ENCODE measurements around the gene FBN1.

Gene FBN1

DNA sequence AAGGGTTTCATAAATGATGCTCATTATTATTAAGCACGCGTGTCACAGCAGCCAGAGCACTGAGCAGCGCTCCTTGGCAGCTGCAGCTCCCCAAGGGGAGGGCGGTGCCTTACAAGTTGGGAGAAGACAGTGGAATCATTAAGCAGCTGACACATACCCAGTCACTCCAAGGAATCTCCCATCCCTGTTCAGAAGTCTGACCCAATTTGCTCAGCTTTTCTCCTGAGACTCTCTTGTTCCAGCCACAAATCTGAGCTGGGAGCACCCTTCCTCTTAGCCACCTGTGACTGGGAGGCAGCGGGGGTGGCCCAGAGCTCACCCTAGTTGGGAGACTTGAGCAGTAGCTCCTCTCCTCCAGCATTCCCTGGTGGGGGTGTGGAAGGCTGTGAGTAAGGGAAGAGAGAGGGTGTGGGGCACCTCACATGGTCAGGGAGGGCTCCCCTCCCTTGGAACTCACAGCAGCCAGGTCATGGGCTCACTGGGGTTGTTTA lies 249.9 kb downstream of the FBN1 start:
- Histone ChIP-seq H3K4me1 (ENCODE audit: control insufficient read depth, insufficient read depth, low read length) (no peaks in the 10 kb centered on the region), H3K9ac (ENCODE audit: low read depth, low read length) (no peak overlapping the region), H3K36me3 (ENCODE audit: control insufficient read depth, insufficient read depth, low read length) (no peaks in the 10 kb centered on the region), H3K4me3 (ENCODE audit: low read depth, low read length) (no peak overlapping the region), H3K27me3 (ENCODE audit: control insufficient read depth, insufficient read depth, low read length) (no peaks in the 10 kb centered on the region), H3K9me3 (ENCODE audit: control insufficient read depth, insufficient read depth, low read length) (no peaks in the 10 kb centered on the region)

DNA sequence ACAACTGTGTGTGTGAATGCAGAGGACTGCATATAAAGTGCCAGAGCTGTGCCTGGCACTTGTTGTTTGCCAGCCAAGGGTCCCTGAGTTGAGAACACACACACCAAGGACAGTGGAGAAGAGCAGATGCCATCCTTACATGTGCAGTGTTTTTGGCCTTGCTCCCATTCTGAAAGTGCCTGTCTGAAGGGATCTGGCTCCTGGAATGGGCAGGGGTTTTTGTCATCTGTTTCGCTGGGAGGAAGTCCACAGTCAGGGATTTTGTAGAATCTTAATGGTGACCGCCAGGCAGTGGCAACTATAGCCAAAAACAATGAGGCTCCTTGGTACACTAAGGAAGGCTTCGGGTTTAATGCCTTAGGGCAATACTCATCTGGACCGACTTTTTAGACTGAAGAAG lies 250.5 kb downstream of the FBN1 start:
- no peak overlapping the region for H3K9ac ChIP-seq (ENCODE audit: low read depth, low read length)
- H3K4me1 ChIP-seq (ENCODE audit: control insufficient read depth, insufficient read depth, low read length) = no peaks in the 10 kb centered on the region
- H3K36me3 ChIP-seq (ENCODE audit: control insufficient read depth, insufficient read depth, low read length) = no peaks in the 10 kb centered on the region
- H3K4me3 ChIP-seq (ENCODE audit: low read depth, low read length) = no peak overlapping the region
- no peaks in the 10 kb centered on the region for H3K27me3 ChIP-seq (ENCODE audit: control insufficient read depth, insufficient read depth, low read length)
- H3K9me3 ChIP-seq (ENCODE audit: control insufficient read depth, insufficient read depth, low read length) = no peaks in the 10 kb centered on the region

DNA sequence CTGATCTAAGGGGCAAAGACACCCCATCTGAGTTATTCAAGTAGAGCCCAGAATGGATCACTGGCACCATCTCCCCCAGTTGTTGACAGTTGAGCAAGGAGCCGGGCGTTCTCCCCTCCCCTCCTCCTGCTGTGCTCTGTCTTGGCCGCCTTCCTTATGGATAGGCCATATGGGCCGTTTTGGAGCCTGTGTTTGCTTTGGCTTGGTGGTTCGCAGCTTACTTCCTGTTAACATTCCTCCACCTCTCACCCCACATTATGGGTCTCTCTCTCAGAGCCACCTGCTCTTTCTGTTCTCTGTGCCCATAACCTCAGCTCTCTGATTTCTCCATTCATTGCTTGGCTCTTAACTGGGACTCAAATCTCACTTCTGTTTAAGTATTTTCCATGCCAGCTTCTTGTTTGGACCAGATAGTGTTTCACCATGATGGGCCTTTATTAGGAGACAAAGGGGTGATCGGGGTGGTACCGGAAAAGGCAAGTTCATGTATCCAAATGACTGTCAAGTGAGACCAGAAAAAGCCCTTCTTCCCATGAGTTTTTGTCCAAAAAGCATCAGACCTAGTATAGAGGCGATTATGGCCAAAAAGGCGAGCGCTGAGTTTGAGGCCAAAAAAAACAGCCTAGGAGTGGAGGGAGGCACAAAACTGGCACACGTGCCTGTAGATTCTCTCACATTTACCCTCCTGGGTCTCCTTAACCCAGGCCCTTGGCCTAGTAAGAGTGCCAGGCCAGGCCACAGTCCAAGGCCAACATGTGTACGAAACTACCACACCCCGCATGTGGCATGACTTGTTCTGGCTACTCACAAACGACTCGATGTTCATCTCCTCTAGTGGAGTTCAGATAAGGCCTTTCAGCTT lies 251.6 kb downstream of the FBN1 start:
- Histone ChIP-seq H3K9me3 (ENCODE audit: control insufficient read depth, insufficient read depth, low read length) (no peaks in the 10 kb centered on the region), H3K4me1 (ENCODE audit: control insufficient read depth, insufficient read depth, low read length) (no peaks in the 10 kb centered on the region), H3K4me3 (ENCODE audit: low read depth, low read length) (no peak overlapping the region), H3K9ac (ENCODE audit: low read depth, low read length) (no peak overlapping the region), H3K36me3 (ENCODE audit: control insufficient read depth, insufficient read depth, low read length) (no peaks in the 10 kb centered on the region), H3K27me3 (ENCODE audit: control insufficient read depth, insufficient read depth, low read length) (no peaks in the 10 kb centered on the region)

DNA sequence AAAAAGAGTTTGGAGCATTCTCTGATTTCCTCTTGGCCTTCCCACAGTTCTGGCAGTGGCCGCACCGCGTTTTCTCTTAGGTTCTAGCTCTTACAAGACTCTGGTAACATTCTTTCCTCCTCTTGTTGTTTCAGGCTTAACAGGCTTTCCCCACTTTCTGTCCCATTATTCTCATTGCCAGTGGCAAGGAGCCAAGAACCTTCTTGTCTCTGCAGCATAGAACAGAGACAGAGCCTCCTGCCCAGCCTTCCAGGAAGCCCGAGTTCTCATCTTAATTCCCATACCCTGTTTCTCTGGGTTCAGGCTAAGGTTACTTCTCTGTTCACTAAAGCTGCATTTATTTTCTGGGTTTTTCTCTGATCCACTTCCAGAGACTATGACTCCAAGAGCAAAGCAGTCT lies 253.2 kb downstream of the FBN1 start:
- no peak overlapping the region for H3K4me3 ChIP-seq (ENCODE audit: low read depth, low read length)
- H3K4me1 ChIP-seq (ENCODE audit: control insufficient read depth, insufficient read depth, low read length) = no peaks in the 10 kb centered on the region
- no peaks in the 10 kb centered on the region for H3K36me3 ChIP-seq (ENCODE audit: control insufficient read depth, insufficient read depth, low read length)
- H3K27me3 ChIP-seq (ENCODE audit: control insufficient read depth, insufficient read depth, low read length) = no peaks in the 10 kb centered on the region
- no peak overlapping the region for H3K9ac ChIP-seq (ENCODE audit: low read depth, low read length)
- H3K9me3 ChIP-seq (ENCODE audit: control insufficient read depth, insufficient read depth, low read length) = no peaks in the 10 kb centered on the region

DNA sequence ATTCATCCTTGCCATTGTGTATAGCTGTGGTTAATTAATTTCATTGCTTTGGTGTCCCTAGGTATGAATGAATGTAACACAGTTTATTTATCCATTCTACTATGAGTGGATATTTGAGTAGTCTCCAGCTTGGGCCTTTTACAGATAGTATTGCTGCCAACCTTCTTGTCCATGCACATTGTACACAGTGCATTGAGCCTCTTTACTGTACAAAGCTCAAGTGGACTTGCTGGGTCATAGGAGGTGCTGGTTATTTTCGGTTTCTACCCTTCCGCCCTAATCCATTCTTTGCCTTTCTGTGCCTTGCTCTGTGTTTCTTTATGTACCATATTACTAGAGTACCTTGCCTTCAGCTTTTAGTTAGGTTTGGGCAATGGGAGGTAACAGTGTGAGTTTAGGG lies 253.6 kb downstream of the FBN1 start:
- Histone ChIP-seq H3K4me1 (ENCODE audit: control insufficient read depth, insufficient read depth, low read length) (no peaks in the 10 kb centered on the region), H3K36me3 (ENCODE audit: control insufficient read depth, insufficient read depth, low read length) (no peaks in the 10 kb centered on the region), H3K27me3 (ENCODE audit: control insufficient read depth, insufficient read depth, low read length) (no peaks in the 10 kb centered on the region), H3K9ac (ENCODE audit: low read depth, low read length) (no peak overlapping the region), H3K4me3 (ENCODE audit: low read depth, low read length) (no peak overlapping the region), H3K9me3 (ENCODE audit: control insufficient read depth, insufficient read depth, low read length) (no peaks in the 10 kb centered on the region)

DNA sequence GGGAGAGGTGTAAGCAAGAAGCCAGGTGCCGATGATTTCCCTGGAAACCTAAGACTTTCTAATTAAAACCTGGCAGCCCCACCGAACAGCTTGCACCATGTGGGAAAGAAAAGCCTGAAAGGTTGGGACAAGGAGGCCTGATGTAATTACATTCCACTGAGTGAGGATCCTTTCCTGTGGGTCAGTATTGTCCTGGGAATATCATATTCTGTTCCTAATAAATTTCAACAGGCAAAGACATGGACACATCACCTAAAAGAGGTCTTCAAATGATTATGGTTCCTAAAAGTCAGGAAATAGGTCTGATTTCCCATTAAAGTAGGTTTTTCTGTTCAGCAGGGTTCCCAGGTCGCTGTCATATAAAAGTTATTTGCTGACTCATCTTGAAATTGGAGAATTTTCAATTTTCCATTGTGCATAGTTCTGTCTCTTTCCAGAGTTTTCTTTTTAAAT lies 255.8 kb downstream of the FBN1 start:
- no peaks in the 10 kb centered on the region for H3K9me3 ChIP-seq (ENCODE audit: control insufficient read depth, insufficient read depth, low read length)
- no peaks in the 10 kb centered on the region for H3K27me3 ChIP-seq (ENCODE audit: control insufficient read depth, insufficient read depth, low read length)
- H3K9ac ChIP-seq (ENCODE audit: low read depth, low read length) = no peak overlapping the region
- no peaks in the 10 kb centered on the region for H3K36me3 ChIP-seq (ENCODE audit: control insufficient read depth, insufficient read depth, low read length)
- H3K4me3 ChIP-seq (ENCODE audit: low read depth, low read length) = no peak overlapping the region
- no peaks in the 10 kb centered on the region for H3K4me1 ChIP-seq (ENCODE audit: control insufficient read depth, insufficient read depth, low read length)

DNA sequence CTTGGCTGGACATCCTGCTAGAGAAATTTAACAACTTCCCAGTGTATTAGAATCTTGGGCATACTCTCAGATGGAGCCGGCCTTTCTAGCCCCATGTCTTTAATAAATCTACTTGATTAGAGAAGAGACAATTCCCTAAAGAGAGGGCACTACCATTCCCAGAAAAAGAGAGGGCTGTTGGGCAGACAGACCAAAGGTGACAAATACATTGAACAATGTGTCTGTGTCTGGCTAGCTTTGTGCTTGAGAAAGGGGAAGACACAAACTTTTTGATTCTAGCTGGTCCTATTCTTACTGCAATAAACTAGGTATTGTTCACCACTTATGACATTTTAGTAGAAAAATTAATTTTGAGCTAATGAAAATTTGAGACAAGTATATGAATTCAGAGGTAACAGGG lies 256.6 kb downstream of the FBN1 start:
- Histone ChIP-seq H3K4me1 (ENCODE audit: control insufficient read depth, insufficient read depth, low read length) (no peaks in the 10 kb centered on the region), H3K36me3 (ENCODE audit: control insufficient read depth, insufficient read depth, low read length) (no peaks in the 10 kb centered on the region), H3K27me3 (ENCODE audit: control insufficient read depth, insufficient read depth, low read length) (no peaks in the 10 kb centered on the region), H3K4me3 (ENCODE audit: low read depth, low read length) (no peak overlapping the region), H3K9me3 (ENCODE audit: control insufficient read depth, insufficient read depth, low read length) (no peaks in the 10 kb centered on the region), H3K9ac (ENCODE audit: low read depth, low read length) (no peak overlapping the region)

DNA sequence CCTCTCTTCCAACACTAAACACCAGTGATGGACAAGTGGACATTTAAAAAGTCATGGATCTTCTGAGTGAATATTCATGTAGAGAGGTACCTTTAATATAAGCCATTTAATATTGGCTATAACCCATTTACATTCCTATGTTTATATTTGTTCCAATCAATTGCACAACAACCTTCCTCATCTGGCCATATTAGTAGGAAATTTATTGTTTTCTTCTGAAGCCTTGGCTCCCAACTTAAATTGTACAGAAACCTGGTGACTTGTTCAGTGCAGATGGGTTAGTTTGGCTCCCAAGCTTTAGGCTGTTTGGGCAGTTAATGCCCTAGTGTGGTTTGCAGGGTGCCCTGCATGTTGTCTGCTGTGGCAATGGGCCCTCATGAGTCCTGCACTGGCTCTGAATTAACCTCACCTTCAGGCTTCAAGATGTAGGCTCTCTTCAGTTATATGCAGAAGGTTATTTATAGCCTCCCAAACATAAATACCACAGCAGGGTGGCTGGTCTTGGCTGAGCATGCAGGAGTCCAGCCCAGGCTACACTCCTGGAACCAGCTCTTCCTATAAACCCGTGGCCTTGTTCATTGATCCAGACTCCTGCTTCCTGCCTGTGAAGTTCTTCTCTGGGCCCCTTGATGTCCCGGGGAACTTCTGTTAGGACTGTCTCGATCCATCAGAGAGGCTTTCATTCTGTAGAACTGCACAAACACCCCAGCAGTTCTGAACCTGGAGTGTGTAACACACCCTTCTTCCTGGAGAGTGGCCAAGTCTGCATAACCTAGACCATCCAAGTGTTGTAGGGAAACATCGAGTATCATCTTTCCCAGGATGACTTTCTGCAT lies 257.3 kb downstream of the FBN1 start:
- Histone ChIP-seq H3K27me3 (ENCODE audit: control insufficient read depth, insufficient read depth, low read length) (no peaks in the 10 kb centered on the region), H3K9ac (ENCODE audit: low read depth, low read length) (no peak overlapping the region), H3K4me1 (ENCODE audit: control insufficient read depth, insufficient read depth, low read length) (no peaks in the 10 kb centered on the region), H3K4me3 (ENCODE audit: low read depth, low read length) (no peak overlapping the region), H3K9me3 (ENCODE audit: control insufficient read depth, insufficient read depth, low read length) (no peaks in the 10 kb centered on the region), H3K36me3 (ENCODE audit: control insufficient read depth, insufficient read depth, low read length) (no peaks in the 10 kb centered on the region)

DNA sequence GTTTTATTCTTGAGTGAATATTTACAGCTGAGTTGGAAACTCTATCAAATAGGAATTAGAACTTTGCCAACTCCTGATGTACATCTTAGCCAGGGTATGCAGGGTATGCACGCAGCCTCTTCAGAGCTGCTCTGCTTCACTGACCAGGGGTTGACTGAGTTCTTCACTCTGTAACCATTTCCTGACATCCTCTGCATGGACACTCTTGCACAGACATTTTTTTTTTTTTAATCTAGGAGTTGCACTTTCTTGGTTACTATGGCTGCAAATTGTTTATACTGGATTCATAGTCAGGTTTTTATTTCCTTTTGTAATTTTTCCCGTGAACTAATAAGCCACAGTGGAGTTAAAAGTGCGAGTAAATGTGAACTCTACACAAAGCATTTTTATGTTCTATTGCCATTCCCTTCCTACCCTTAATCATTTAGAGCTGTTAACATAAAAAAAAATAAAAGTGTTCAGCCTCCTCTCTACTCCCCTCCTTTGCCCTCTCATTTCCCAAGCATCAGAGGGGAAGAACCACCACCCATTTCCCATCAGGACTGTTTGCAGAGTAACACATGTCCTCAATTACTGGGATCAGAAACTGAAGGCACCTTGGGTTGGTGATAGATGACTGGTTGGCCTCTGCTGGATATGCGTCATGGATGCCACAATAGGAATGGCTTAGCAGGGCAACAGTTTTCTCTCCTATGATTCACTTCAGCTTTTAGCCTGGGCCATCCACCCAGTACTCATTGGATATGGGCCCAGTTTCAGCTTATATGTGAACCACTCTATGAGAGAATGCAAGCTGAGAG lies 260.3 kb downstream of the FBN1 start:
- H3K9me3 ChIP-seq (ENCODE audit: control insufficient read depth, insufficient read depth, low read length) = no peaks in the 10 kb centered on the region
- no peaks in the 10 kb centered on the region for H3K36me3 ChIP-seq (ENCODE audit: control insufficient read depth, insufficient read depth, low read length)
- H3K4me3 ChIP-seq (ENCODE audit: low read depth, low read length) = no peak overlapping the region
- no peaks in the 10 kb centered on the region for H3K4me1 ChIP-seq (ENCODE audit: control insufficient read depth, insufficient read depth, low read length)
- no peaks in the 10 kb centered on the region for H3K27me3 ChIP-seq (ENCODE audit: control insufficient read depth, insufficient read depth, low read length)
- H3K9ac ChIP-seq (ENCODE audit: low read depth, low read length) = no peak overlapping the region

DNA sequence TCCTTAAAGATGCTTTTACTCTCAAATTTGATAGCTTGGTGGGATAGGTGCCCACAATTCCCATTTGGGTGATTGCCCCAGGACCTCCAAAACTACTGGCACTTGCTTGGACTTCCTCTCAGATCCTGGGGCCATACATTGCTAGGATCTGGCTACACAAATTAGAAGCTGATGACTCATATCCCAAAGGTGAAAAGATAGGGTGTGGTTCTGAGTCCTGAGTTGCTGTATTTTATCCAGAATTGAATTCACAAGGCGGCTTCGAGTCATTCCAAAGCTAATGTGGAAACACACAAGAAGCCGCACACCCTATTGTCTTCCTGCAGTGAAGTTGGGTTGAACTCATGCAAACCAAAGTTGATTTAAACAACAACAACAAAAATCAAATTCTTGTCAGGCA lies 260.9 kb downstream of the FBN1 start:
- Histone ChIP-seq H3K27me3 (ENCODE audit: control insufficient read depth, insufficient read depth, low read length) (no peaks in the 10 kb centered on the region), H3K4me1 (ENCODE audit: control insufficient read depth, insufficient read depth, low read length) (no peaks in the 10 kb centered on the region), H3K9me3 (ENCODE audit: control insufficient read depth, insufficient read depth, low read length) (no peaks in the 10 kb centered on the region), H3K36me3 (ENCODE audit: control insufficient read depth, insufficient read depth, low read length) (no peaks in the 10 kb centered on the region), H3K4me3 (ENCODE audit: low read depth, low read length) (no peak overlapping the region), H3K9ac (ENCODE audit: low read depth, low read length) (no peak overlapping the region)

DNA sequence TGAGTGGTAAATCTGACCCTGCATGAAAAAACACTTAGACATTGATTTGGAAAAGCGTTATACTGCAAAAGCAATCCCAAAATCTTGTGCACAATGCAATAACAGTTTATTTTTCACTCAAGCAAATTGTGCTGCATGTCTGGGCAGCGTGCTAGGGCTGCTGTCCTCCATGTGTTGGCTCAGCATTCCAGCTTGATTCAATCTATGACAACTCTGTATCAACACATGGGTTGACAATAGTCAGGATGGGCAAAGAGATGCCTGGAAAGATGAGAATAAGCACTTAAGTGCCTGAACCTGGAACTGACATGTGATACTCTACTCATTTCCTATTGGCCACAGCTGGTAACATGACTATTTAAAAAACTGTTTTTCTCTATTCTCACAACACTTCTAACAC lies 262.5 kb downstream of the FBN1 start:
- H3K4me3 ChIP-seq (ENCODE audit: low read depth, low read length) = no peak overlapping the region
- H3K9ac ChIP-seq (ENCODE audit: low read depth, low read length) = no peak overlapping the region
- no peaks in the 10 kb centered on the region for H3K9me3 ChIP-seq (ENCODE audit: control insufficient read depth, insufficient read depth, low read length)
- H3K36me3 ChIP-seq (ENCODE audit: control insufficient read depth, insufficient read depth, low read length) = no peaks in the 10 kb centered on the region
- H3K27me3 ChIP-seq (ENCODE audit: control insufficient read depth, insufficient read depth, low read length) = no peaks in the 10 kb centered on the region
- no peaks in the 10 kb centered on the region for H3K4me1 ChIP-seq (ENCODE audit: control insufficient read depth, insufficient read depth, low read length)

All from iPS-15b (cell line).